WTC11 (cell line): ENCODE data around the gene NR3C1. TPM values are rescaled to one million over a fixed set of nuclear protein-coding genes. Genes with fewer than 3 reads are reported as not detected.

Experiments
- ATAC-seq: fragments of 200-7000 bp; cut with Tn5 transposase; 2 replicates; pipeline ENCODE4 v1.10.0; 2021; ENCODE audit warnings: mild to moderate bottlenecking, moderate library complexity
- CTCF ChIA-PET: fragments of 300-600 bp; sonication (Branson Sonifier 250); formaldehyde crosslinking; loops from one replicate; lab custom pipeline; 2021; ENCODE audit warnings: antibody characterized with exemption; lab: Charles Lee
- POLR2A ChIA-PET: fragments of 350-600 bp; sonication (Branson Sonifier 250); formaldehyde crosslinking; loops from one replicate; lab custom pipeline; 2021; ENCODE audit warnings: antibody characterized with exemption; lab: Charles Lee
- DNase-seq: peaks from one replicate; pipeline ENCODE4 v3.0.0; 2021; ENCODE audit warnings: low spot score
- H3K27ac Mint-ChIP-seq: 2 replicates; pipeline ENCODE4 v1.8.0; 2021; ENCODE audit warnings: mixed read lengths
- H3K27me3 Mint-ChIP-seq: 2 replicates; pipeline ENCODE4 v1.8.0; 2021; ENCODE audit warnings: low read depth, mild to moderate bottlenecking, moderate library complexity, mixed read lengths
- H3K36me3 Mint-ChIP-seq: 2 replicates; pipeline ENCODE4 v1.8.0; 2021; ENCODE audit warnings: mixed read lengths
- H3K4me1 Mint-ChIP-seq: 2 replicates; pipeline ENCODE4 v1.8.0; 2022; ENCODE audit warnings: mixed read lengths
- H3K4me3 Mint-ChIP-seq: 2 replicates; pipeline ENCODE4 v1.8.0; 2021; ENCODE audit warnings: mild to moderate bottlenecking, moderate library complexity, mixed read lengths
- H3K9me3 Mint-ChIP-seq: 2 replicates; pipeline ENCODE4 v1.8.0; 2021; ENCODE audit warnings: mixed read lengths
- AFF4 ChIP-seq: sonication (generic); formaldehyde crosslinking; IDR thresholded peaks from 2 replicates; pipeline ENCODE4 v1.8.1; 2023; ENCODE audit warnings: mild to moderate bottlenecking, missing genetic modification reagents, borderline replicate concordance
- AR ChIP-seq: fragments of 250-450 bp; sonication (Bioruptor Pico); IDR thresholded peaks from 2 replicates; pipeline ENCODE4 v1.9.0; 2021; ENCODE audit warnings: mild to moderate bottlenecking
- ATF6 ChIP-seq: sonication (generic); formaldehyde crosslinking; IDR thresholded peaks from 2 replicates; pipeline ENCODE4 v1.8.1; 2023; ENCODE audit warnings: mild to moderate bottlenecking, missing genetic modification reagents
- CREB1 ChIP-seq: sonication (generic); formaldehyde crosslinking; IDR thresholded peaks from 2 replicates; pipeline ENCODE4 v1.8.0; 2023; ENCODE audit warnings: mild to moderate bottlenecking, missing genetic modification reagents
- CREM ChIP-seq: sonication (generic); formaldehyde crosslinking; IDR thresholded peaks from 2 replicates; pipeline ENCODE4 v1.8.1; 2022; ENCODE audit warnings: mild to moderate bottlenecking, missing genetic modification reagents, moderate library complexity
- ETV6 ChIP-seq: sonication (generic); formaldehyde crosslinking; IDR thresholded peaks from 2 replicates; pipeline ENCODE4 v1.8.1; 2022; ENCODE audit warnings: mild to moderate bottlenecking, missing genetic modification reagents
- FOXK1 ChIP-seq: sonication (generic); formaldehyde crosslinking; IDR thresholded peaks from 2 replicates; pipeline ENCODE4 v1.8.0; 2022; ENCODE audit warnings: mild to moderate bottlenecking, moderate library complexity, missing genetic modification reagents
- NR1H2 ChIP-seq: sonication (generic); formaldehyde crosslinking; IDR thresholded peaks from 2 replicates; pipeline ENCODE4 v1.9.0; 2021; ENCODE audit warnings: mild to moderate bottlenecking, moderate library complexity, missing genetic modification reagents
- PREB ChIP-seq: sonication (generic); formaldehyde crosslinking; IDR thresholded peaks from 2 replicates; pipeline ENCODE4 v1.8.1; 2022; ENCODE audit warnings: mild to moderate bottlenecking, missing genetic modification reagents, moderate library complexity, borderline replicate concordance
- SMAD4 ChIP-seq: sonication (generic); formaldehyde crosslinking; IDR thresholded peaks from 2 replicates; pipeline ENCODE4 v1.8.0; 2022; ENCODE audit warnings: mild to moderate bottlenecking, missing genetic modification reagents
- STAT6 ChIP-seq: sonication (generic); formaldehyde crosslinking; conservative IDR thresholded peaks from 2 replicates; pipeline ENCODE4 v1.8.1; 2023; ENCODE audit warnings: mild to moderate bottlenecking, low read depth, missing genetic modification reagents, moderate library complexity
- ZNF425 ChIP-seq: fragments of 250-450 bp; sonication (Bioruptor Pico); conservative IDR thresholded peaks from 2 replicates; pipeline ENCODE4 v1.9.0; 2021; ENCODE audit warnings: mild to moderate bottlenecking
- total RNA-seq: library from RNA; stranded (reverse); gene quantifications from 3 replicates; pipeline ENCODE4 v1.2.3, GENCODE V29; 2021

NR3C1 gene
- total RNA-seq, 1 experiment from 2014 or later = 15.0 TPM

- H3K36me3 Mint-ChIP-seq = peaks cover 11% of the 10 kb centered on the region
- no peak for DNase-seq
- peaks cover 26% of the 10 kb centered on the region for H3K4me1 Mint-ChIP-seq
- no peak for ATAC-seq
- POLR2A ChIA-PET = no interaction called here
- no peak for TF ChIP-seq ATF6 (CRISPR knock-in tag)
- no peak for TF ChIP-seq CREM
- no peak for TF ChIP-seq SMAD4 (CRISPR knock-in tag)
- TF ChIP-seq ZNF425 (CRISPR knock-in tag) = no peak
- TF ChIP-seq AR (CRISPR knock-in tag) = no peak
- no peak for TF ChIP-seq STAT6 (CRISPR knock-in tag)
- TF ChIP-seq AFF4 (CRISPR knock-in tag) = no peak
- TF ChIP-seq CREB1 (CRISPR knock-in tag) = no peak
- TF ChIP-seq PREB = no peak
- TF ChIP-seq FOXK1 (CRISPR knock-in tag) = no peak
- no peak for TF ChIP-seq NR1H2 (CRISPR knock-in tag)
- TF ChIP-seq ETV6 (CRISPR knock-in tag) = no peak
- H3K9me3 Mint-ChIP-seq = peaks cover 9% of the 10 kb centered on the region
- no peak overlapping the region for H3K27ac Mint-ChIP-seq
- H3K27me3 Mint-ChIP-seq = no peaks in the 10 kb centered on the region
- H3K4me3 Mint-ChIP-seq = no peak overlapping the region
- CTCF ChIA-PET = interaction anchor here (0.7 kb wide), 1 partner anchor 286 kb away, joined by 3 read pairs; no protein-coding TSS in a partner anchor
These were observed 23.9 kb downstream of the NR3C1 start for GRCh38 chr5:143379606-143380005.
